ENCODE results near the gene COL4A2.
"Not testable (repeated sequence)": the region's sequence is repeated elsewhere in the genome, so short reads cannot be mapped to it uniquely, and the experiment has no call there.

Gene COL4A2

GRCh38 chr13:110382830-110383229, 75.7 kb downstream of the COL4A2 start:
- no peak for DNase-seq (ENCODE audit: low spot score)

GRCh38 chr13:110387451-110388107, 80.5 kb downstream of the COL4A2 start:
- peak; percentile 12 for DNase-seq (ENCODE audit: low spot score)

- no peak for DNase-seq (ENCODE audit: low spot score)
Observed at GRCh38 chr13:110388108-110388943, 81.2 kb downstream of the COL4A2 start.

GRCh38 chr13:110390567-110390966, 83.5 kb downstream of the COL4A2 start:
- DNase-seq (ENCODE audit: low spot score) = no peak

GRCh38 chr13:110391273-110391672, 84.2 kb downstream of the COL4A2 start:
- no peak for DNase-seq (ENCODE audit: low spot score)

- no peak for DNase-seq (ENCODE audit: low spot score)
Observed at GRCh38 chr13:110392510-110393240, 85.6 kb downstream of the COL4A2 start.

- DNase-seq (ENCODE audit: low spot score) = no peak
Observed at GRCh38 chr13:110393761-110394160, 86.7 kb downstream of the COL4A2 start.

GRCh38 chr13:110394371-110394841, 87.3 kb downstream of the COL4A2 start:
- no peak for DNase-seq (ENCODE audit: low spot score)

- DNase-seq (ENCODE audit: low spot score) = not testable (repeated sequence)
Observed at GRCh38 chr13:110395616-110396015, 88.5 kb downstream of the COL4A2 start.

- DNase-seq (ENCODE audit: low spot score) = no peak
Observed at GRCh38 chr13:110396476-110396875, 89.4 kb downstream of the COL4A2 start.

- peak; percentile 29 for DNase-seq (ENCODE audit: low spot score)
Observed at GRCh38 chr13:110396913-110397381, 89.9 kb downstream of the COL4A2 start.

GRCh38 chr13:110397436-110398115, 90.5 kb downstream of the COL4A2 start:
- DNase-seq (ENCODE audit: low spot score) = peak; percentile 89

GRCh38 chr13:110398564-110399507, 91.8 kb downstream of the COL4A2 start:
- DNase-seq (ENCODE audit: low spot score) = no peak

GRCh38 chr13:110399801-110400200, 92.7 kb downstream of the COL4A2 start:
- DNase-seq (ENCODE audit: low spot score) = no peak

- DNase-seq (ENCODE audit: low spot score) = no peak
Observed at GRCh38 chr13:110400786-110401533, 93.9 kb downstream of the COL4A2 start.

- DNase-seq (ENCODE audit: low spot score) = no peak
Observed at GRCh38 chr13:110402299-110403069, 95.4 kb downstream of the COL4A2 start.

GRCh38 chr13:110403315-110403714, 96.2 kb downstream of the COL4A2 start:
- no peak for DNase-seq (ENCODE audit: low spot score)

- no peak for DNase-seq (ENCODE audit: low spot score)
Observed at GRCh38 chr13:110403721-110404120, 96.6 kb downstream of the COL4A2 start.

- DNase-seq (ENCODE audit: low spot score) = no peak
Observed at GRCh38 chr13:110404321-110404720, 97.2 kb downstream of the COL4A2 start.
